ENCODE results near the gene ECSIT. TPM values are rescaled to one million over a fixed set of nuclear protein-coding genes. Genes with fewer than 3 reads are reported as not detected.

Gene ECSIT
- total RNA-seq, 6 experiments from 2014 or later, result 17.5 to 24.9 (median 19.9) TPM

GRCh38 chr19:11507370-11508078 lies 21.4 kb downstream of the ECSIT start:
- no peak for DNase-seq
- H3K4me3 Mint-ChIP-seq, result no peak overlapping the region

DNA sequence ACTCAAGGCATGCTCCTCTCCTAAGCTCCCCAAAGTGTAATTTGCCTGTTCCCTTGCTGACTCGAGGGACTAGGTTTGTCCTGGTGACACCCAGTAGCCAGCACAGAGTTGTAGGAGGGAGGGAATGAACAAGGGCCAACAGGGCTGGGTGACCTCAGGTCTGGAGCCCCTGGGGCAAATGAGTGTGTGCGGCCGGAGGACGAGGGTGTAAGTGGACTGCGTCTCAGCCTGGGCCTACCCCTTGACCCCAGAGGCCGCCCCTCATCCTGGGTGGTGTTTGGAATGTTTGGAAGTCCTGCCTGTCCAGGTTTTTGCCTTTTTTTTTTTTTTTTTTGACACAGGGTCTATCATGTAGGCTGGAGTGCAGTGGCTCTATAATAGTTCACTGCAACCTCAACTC lies 22.0 kb downstream of the ECSIT start:
- no peak for TF ChIP-seq CTCF (IDR thresholded peaks at IDR 0.05)
- DNase-seq, result no peak
- peak overlapping the region; percentile 47; the same call in 1 of the 2 replicates for H3K4me3 Mint-ChIP-seq
- H3K9me3 Mint-ChIP-seq, result no peaks in the 10 kb centered on the region
- H3K36me3 Mint-ChIP-seq (ENCODE audit: low read depth), result no peaks in the 10 kb centered on the region
- peaks cover 8% of the 10 kb centered on the region for H3K4me1 Mint-ChIP-seq (ENCODE audit: low read depth)
- H3K27me3 Mint-ChIP-seq (ENCODE audit: insufficient read depth), result peaks cover 6% of the 10 kb centered on the region; the same call in 1 of the 2 replicates
- no peak overlapping the region; the same call in 1 of the 2 replicates for H3K27ac Mint-ChIP-seq

More at GRCh38 chr19:11507370-11508078, 21.4 kb downstream of the ECSIT start:
- Mint-ChIP-seq H3K9me3 (no peaks in the 10 kb centered on the region), H3K4me1 (ENCODE audit: low read depth) (peaks cover 8% of the 10 kb centered on the region), H3K27me3 (ENCODE audit: insufficient read depth) (peaks cover 6% of the 10 kb centered on the region; the same call in 1 of the 2 replicates), H3K27ac (no peak overlapping the region), H3K36me3 (ENCODE audit: low read depth) (no peaks in the 10 kb centered on the region)
- no peak for TF ChIP-seq CTCF (IDR thresholded peaks at IDR 0.05)

DNA sequence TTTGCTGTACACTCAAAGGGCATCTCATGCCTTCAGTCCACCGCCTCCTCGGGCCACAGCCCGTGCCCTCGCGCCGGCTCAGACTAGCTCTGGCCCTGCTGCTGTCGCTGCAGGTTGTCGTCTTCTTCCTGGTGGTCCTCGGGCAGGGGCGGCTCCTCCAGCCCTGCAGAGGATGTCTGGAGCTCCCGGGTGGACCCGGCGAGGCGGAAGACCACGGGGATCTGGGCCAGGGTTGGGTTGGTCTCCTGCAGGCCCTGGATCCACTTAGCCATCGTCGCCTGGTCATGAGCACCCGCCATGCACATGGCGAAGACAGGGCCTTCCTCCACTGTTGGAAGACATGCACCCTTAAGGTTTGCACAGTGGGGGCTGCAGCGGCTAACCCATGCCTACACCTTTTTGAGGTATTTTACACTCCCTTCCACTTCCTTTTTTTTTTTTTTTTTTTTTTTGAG lies 22.8 kb downstream of the ECSIT start:
- no peaks in the 10 kb centered on the region for H3K9me3 Mint-ChIP-seq
- H3K4me3 Mint-ChIP-seq, result peak overlapping the region; percentile 86
- peaks cover 5% of the 10 kb centered on the region; the same call in 1 of the 2 replicates for H3K36me3 Mint-ChIP-seq (ENCODE audit: low read depth)
- TF ChIP-seq CTCF (IDR thresholded peaks at IDR 0.05), result no peak
- H3K27me3 Mint-ChIP-seq (ENCODE audit: insufficient read depth), result peaks cover 6% of the 10 kb centered on the region; the same call in 1 of the 2 replicates
- peak overlapping the region; percentile 85; the same call in 1 of the 2 replicates for H3K27ac Mint-ChIP-seq
- DNase-seq, result no peak
- H3K4me1 Mint-ChIP-seq (ENCODE audit: low read depth), result peaks cover 8% of the 10 kb centered on the region

- H3K27me3 Mint-ChIP-seq (ENCODE audit: insufficient read depth), result peaks cover 6% of the 10 kb centered on the region; the same call in 1 of the 2 replicates
- H3K9me3 Mint-ChIP-seq, result no peaks in the 10 kb centered on the region
- DNase-seq, result peak; percentile 91
- peaks cover 8% of the 10 kb centered on the region for H3K4me1 Mint-ChIP-seq (ENCODE audit: low read depth)
- H3K36me3 Mint-ChIP-seq (ENCODE audit: low read depth), result peaks cover 10% of the 10 kb centered on the region; the same call in 1 of the 2 replicates
- TF ChIP-seq CTCF (IDR thresholded peaks at IDR 0.05), result no peak
- peak within 1 kb of the TSS; percentile 86 for H3K4me3 Mint-ChIP-seq
- peak within 1 kb of the TSS; percentile 85 for H3K27ac Mint-ChIP-seq
Observed at GRCh38 chr19:11505504-11506100, 23.3 kb downstream of the ECSIT start, which contains the start of gene ZNF653. Gene ZNF653 (minus strand): TSS chr19:11505839. CDS start chr19:11505786, 53 bp downstream.

DNA sequence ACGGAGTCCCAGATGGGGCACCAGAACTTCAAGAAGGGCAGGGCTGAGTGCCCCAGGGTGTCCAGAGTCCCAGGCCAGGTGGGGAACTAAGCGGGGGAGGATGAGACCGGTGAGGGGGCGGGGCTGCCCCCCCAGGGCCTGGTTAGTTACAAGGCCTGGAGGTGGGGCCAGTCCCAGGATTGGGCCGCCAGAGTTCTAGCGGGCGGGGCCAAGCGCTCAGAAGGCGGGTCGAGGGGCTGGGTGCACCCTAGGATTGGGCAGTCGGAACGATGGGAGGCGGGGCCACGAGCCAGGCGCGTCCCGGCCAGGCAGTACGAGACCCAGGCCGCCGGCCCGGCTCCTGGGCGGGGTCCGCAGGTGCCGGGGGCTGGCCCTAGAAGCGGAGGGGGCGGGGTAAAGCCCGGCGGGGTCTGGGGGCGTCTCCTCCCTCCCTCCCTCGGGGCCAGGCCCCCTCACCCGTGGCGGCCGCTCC lies 23.9 kb downstream of the ECSIT start:
- peaks cover 6% of the 10 kb centered on the region; the same call in 1 of the 2 replicates for H3K27me3 Mint-ChIP-seq (ENCODE audit: insufficient read depth)
- no peaks in the 10 kb centered on the region for H3K9me3 Mint-ChIP-seq
- TF ChIP-seq CTCF (IDR thresholded peaks at IDR 0.05), result no peak

More for the DNA sequence above, 23.9 kb downstream of the ECSIT start:
- Mint-ChIP-seq H3K4me3 (peak overlapping the region; percentile 86), H3K27ac (peak overlapping the region; percentile 79), H3K4me1 (ENCODE audit: low read depth) (peaks cover 8% of the 10 kb centered on the region), H3K36me3 (ENCODE audit: low read depth) (peaks cover 11% of the 10 kb centered on the region)
- peak; percentile 92 for DNase-seq

Measured in HFFc6 (cell line).